Measurements from ENCODE around the gene C1S.
"Not testable (repeated sequence)": the region's sequence is repeated elsewhere in the genome, so short reads cannot be mapped to it uniquely, and the experiment has no call there.

The C1S gene

DNA sequence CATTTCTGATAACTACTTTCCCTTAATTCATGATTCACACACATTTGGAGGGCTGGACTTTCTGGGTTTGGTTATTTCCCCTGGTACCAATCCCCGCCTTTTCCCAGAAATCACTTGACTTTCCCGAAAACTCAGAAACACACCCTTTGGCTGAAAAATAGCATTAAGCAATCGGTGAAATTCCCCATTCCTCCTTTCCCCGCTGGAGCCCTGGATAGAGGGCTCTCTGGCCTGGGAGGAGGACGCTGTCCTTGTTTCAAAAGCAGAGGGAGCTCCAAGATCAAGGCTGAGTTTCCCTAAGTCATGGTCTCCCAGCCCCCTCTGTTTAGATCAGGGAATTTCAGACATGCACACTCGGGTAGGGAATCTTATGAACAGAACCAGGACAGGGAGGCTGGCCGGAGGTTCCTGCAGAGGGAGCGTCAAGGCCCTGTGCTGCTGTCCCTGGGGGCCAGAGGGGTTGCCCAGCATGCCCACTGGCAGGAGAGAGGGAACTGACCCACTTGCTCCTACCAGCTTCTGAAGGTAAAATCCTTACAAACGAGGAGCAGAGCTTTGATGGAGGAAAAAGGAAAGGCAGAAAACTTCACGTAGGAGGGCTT, at the start of gene C1S:
TSS of gene C1S (plus strand) at position 366 of the 602 bp plus-strand sequence. CDS start 1,195 bp downstream, outside the sequence.
- no peak for DNase-seq

- not testable (repeated sequence) for DNase-seq
These were observed 49.1 kb upstream of the C1S start for GRCh38 chr12:7011398-7011797.

- DNase-seq: no peak
These were observed 48.4 kb upstream of the C1S start for GRCh38 chr12:7012024-7012607.

- no peak for DNase-seq
These were observed 47.4 kb upstream of the C1S start for GRCh38 chr12:7013101-7013500.

DNA sequence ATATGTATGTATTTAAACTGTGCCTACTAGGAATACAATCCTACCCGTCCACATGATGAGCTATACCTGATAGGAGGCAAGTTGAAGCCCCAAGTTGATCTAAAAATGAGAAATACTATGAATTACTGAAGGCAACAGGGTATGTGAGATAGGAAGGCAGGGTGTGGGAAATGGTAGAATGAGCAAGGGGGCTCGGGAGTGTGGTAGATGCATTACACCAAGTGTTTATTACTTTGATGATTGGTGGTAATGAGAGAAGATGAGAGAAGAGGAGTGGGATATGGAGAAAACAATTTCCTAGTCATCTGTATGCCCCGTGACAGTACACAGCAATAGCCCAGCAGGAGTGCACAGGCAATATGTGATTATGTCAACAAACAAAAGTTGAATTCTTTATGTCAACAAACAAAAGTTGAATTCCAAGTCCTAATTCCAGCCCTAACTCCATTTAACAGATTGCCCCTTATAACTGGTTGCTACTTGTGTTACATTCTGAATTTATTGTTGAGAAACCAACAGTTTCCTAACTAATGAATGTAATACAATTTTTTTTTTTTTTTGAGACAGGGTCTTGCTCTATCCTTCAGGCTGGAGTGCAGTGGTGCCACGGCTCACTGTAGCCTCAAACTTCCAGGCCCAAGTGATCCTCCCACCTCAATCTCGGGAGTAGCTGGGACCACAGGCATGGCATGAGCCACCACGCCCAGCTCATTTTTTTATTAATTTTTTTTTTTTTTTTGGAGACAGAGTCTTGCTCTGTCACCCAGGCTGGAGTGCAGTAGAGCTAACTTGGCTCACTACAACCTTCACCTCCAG, 44.8 kb upstream of the C1S start:
- no peak for DNase-seq

DNA sequence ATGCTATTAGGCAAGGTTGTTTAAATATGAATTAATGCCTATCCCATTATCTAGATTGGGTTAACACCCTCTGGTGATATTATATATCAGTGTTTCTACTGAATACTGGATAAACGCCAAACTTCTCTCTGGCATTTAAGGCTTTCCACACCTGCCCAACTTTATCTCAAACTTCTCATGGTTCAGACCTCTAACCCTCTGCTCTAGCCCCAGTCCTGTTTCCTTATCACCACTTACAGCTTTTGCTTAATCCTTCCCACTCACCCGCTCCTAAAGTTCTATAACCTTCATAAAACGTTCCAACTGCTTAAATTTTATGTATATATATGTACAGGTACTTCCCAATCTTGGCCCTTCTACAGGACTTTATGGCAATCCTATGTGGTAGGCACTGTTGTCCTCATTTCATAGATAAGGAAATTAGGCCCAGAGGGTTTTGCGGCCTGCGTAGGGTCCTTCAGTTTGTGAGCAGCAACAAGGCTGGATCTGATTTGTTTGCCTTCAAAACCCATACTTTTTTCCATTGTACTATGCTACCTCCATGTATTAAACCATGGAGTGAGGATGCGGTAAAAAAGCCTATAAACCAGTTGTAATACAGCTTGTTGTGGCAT, 43.5 kb upstream of the C1S start:
- DNase-seq: no peak

- DNase-seq: no peak
These were observed 42.6 kb upstream of the C1S start for GRCh38 chr12:7017870-7018349.

DNA sequence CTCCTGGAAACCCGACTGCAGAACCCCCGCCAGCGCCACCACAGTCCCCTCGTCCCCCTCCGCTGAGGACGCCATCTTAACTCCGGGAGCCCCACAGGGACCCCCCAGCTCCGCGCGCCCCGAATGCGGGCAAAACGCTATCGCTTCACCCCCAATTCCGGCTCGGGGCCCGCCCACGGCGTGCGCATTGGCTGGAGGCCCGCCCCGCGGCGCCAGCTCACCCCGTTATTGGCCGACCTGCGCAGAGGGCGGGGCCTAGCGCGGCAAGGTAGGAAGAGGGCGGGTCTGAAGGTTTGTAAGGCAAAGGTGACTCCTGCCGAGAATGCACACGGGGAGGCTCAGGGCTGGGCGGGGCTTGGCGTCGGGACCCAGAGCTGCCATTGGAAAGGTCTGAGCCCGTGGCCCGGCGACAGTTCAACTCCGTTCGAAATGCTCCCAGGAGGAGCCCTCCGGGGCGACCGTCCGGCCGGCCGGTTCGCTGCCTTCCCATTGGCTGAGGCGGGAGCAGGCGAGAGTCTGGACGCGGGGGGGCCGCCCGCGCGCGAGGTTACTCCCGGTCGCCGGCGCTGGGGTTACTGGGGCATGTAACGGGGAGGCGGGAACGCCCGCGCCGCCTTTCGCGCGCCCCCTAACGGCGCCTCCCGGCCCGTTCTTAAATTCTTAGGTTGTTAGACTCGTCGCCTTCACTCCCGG, 42.0 kb upstream of the C1S start, which contains the start of gene LPCAT3:
TSS of gene LPCAT3 (minus strand) at position 127 of the 693 bp plus-strand sequence. CDS start at position 75, 52 bp downstream.
- peak; percentile 97 for DNase-seq

- DNase-seq: no peak
These were observed 41.4 kb upstream of the C1S start for GRCh38 chr12:7019043-7019569.

DNA sequence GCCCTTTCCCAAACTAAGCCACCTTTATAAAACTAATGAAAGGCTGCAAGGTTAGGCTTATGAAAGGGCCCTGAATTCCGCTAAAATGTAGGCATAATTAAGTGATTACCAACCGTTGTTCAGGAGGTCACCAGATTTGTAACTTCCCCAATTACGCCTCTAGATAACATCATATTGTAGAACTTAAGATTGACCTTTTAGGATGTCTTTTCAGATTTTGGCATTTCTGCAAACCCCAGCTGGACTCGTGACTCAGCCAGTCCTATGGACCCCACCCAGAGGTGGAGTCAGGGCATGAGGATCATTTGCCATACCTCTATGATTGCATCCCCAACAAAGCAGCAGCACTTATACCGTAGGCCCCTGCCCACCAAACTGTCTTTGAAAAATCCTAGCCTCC, 38.6 kb upstream of the C1S start:
- no peak for DNase-seq

- no peak for DNase-seq
These were observed 37.4 kb upstream of the C1S start for GRCh38 chr12:7023114-7023513.

GRCh38 chr12:7026854-7027253, 33.7 kb upstream of the C1S start:
- no peak for DNase-seq

GRCh38 chr12:7031306-7031705, 29.2 kb upstream of the C1S start:
- no peak for DNase-seq

GRCh38 chr12:7032990-7033389, 27.5 kb upstream of the C1S start:
- DNase-seq: no peak

DNA sequence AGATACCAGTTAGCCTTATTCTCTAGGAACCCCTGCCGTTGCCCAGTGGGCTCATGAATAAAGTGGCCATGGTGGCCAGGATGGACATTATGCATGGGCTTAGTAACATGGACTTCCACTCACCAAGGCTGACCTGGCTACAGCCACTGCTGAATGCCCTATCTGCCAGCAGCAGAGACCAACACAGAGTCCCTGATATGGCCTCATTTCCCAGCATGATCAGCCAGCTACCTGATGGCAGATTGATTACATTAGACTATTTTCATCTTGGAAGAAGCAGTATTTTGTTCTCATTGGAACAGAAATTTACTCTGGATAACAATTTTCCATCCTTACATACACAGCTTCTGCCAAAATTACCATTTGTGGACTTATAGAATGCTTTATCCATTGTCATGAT, 26.1 kb upstream of the C1S start:
- no peak for DNase-seq

GRCh38 chr12:7035463-7035862, 25.1 kb upstream of the C1S start:
- no peak for DNase-seq

GRCh38 chr12:7037411-7037810, 23.1 kb upstream of the C1S start:
- not testable (repeated sequence) for DNase-seq

DNA sequence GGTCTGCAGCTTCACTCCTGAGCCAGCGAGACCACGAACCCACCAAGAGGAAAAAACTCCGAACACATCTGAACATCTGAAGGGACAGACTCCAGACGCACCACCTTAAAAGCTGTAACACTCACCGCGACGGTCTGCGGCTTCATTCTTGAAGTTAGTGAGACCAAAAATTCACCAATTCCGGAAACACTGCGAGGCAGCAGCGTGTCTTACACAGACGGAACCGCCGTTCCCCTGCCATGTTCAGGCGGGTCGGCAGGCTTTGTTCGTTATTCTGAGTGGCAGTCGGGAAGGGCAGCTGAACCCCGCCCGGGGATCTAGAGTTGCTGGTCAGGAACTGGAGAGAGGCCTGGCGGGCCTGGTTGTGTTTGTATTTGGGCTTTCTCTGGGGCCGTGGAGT, 21.9 kb upstream of the C1S start:
- no peak for DNase-seq

- DNase-seq: no peak
These were observed 21.1 kb upstream of the C1S start for GRCh38 chr12:7039403-7039802.

- DNase-seq: no peak
These were observed 17.7 kb upstream of the C1S start for GRCh38 chr12:7042842-7043241.

DNA sequence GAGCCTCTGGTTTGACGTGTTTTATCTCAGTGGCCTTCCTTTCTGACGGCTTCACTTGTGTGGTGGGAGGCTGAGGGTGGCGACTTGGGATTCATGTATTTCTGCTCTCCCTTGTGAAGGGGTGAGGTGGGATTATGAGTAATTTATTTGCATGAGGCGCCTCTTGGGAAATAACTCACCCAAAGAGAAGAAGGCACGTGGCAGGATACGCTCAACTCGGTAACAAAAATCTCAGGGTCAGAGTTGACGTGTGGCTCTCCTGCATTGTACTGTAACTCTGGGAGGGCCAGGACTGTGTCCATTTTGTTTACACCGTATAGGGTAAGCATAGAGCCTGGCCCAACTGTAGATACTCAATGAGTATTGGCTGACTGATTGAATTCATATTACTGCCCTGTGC, 14.6 kb upstream of the C1S start:
- no peak for DNase-seq

- no peak for DNase-seq
These were observed 14.0 kb upstream of the C1S start for GRCh38 chr12:7046383-7047105.
